NOMO-1 (cell line): ENCODE measurements around the gene FAM20C.
"Not testable (repeated sequence)": the region's sequence is repeated elsewhere in the genome, so short reads cannot be mapped to it uniquely, and the experiment has no call there.

Experiments
- DNase-seq, 2 experiments: peaks; one replicate each; lab custom pipeline; 2025; ENCODE audit not compliant: unreplicated experiment in 2 of 2; lab: John Stamatoyannopoulos, UW

The FAM20C gene

DNA sequence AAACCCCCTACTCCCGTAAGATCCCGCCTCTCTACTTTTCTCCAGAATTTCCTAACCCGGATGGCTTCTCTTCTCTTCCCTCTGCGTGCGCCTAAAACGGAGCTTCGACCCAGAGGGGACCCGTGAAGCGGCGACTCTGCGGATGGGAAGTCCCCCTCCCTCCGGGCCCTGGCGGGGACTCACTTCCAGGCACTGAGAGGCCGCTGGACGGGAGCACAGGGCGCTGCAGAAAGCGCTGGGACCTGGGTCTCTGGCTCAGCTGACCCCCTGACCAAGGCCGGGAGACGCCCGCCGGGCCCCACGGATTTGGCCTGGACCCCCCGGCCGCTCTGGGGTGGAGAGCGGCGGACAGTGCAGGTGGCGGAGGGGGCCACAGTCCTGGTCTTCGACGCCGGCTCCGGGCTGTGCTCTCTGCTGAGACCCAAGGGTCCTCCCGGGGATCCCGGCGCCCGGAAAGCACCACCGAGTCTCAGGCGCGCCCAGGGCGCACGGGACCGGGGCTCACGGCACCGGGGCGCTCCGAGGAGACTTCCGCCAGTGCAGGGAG lies 96.9 kb downstream of the FAM20C start:
- no peak for DNase-seq

DNA sequence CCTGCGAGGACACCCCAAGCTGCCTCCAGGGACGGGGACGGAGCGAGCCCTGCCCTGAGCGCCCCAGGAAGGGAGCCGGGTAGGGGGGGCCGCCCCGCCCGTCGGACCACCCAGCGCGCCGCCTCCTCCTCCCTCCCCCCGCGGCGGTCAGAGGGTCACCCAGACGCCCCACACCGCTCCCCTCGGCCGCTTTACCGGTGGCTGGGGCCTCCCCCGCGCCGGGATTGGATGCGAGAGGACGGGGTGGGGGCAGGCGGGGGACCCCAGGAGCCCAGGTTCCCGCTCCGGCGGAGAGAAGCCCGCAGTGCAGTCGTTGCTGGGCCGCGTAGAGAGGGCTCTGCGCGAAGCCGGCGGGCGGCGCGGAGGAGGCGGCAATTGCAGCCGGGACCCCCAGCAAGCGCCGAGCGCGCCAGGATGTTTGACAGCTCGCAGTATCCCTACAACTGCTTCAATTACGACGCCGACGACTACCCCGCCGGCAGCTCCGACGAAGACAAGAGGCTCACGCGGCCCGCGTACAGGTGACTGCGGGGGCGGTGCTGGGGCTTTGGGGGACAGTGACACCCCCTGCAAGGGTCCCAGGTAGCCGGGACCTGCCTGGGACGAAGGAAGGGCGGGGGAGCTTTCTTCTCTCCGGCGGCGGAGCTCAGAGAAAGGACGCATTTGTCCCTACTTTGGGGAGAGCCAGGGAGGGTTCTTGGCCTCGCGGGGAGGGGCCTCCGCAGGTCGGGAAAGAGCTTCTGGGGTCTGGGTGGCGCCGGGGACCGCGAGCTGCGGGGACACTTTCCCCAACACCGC lies 97.6 kb downstream of the FAM20C start, which contains the start of gene FOXL3:
Gene FOXL3, plus strand, starts transcription at position 415 of the 798 bp plus-strand sequence. Its CDS starts 0 bp downstream, at position 415.
- DNase-seq = no peak

DNA sequence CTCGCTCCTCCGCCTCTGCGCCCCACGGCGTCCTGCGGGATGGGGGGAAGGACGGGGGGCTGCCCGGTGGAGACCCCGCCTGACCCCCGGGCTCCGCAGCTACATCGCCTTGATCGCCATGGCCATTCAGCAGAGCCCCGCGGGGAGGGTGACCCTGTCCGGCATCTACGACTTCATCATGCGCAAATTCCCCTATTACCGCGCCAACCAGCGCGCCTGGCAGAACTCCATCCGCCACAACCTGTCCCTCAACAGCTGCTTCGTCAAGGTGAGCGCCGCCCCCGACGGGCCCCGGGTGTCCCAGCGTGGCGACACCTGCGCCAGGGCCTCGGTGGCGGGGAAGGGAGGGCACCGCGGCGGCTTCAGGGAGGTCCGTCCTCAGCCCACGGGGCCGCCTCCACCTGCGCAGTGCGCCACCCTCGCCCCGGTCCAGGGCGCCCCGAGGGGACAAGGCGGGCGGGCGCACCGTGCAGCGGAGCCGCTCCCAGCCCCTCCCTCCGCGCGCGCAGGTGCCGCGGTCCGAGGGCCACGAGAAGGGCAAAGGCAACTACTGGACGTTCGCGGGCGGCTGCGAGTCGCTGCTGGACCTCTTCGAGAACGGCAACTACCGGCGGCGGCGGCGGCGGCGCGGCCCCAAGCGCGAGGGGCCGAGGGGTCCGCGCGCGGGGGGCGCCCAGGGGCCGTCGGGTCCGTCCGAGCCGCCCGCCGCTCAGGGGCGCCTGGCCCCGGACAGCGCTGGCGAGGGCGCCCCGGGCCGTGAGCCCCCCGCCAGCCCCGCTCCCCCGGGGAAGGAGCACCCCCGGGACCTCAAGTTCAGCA lies 98.4 kb downstream of the FAM20C start:
- DNase-seq = no peak

DNA sequence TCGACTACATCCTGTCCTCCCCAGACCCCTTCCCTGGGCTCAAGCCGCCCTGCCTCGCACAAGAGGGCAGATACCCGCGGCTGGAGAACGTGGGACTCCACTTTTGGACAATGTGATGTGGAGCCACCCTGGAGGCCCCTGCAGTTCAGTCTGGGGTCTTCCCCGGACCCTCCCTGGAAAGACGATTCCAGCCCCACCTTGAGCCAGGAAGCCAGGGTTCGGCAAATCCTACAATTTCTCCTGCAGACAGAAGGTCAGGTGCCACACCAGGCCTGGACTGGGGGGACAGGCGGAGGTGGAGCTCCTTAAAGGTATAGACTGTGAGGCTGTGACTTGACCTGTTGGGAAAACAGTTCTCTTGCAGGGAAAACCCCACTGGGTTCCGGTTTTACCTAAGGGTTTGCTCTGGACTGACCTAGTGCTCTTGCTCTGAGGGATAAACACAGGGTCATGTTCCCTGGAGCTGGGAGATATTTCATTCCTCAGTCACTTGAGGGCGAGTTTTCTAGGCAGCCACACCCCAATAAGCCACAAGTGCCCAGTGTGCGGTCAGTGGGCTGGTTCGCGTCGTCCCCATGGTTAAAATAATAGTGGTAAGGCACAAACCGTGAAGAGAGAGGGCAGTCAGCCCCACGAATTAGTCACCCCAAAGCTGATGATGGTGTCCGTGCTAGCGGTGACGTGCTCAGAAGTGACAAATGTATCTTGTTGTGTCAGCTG lies 99.2 kb downstream of the FAM20C start:
- no peak for DNase-seq

DNA sequence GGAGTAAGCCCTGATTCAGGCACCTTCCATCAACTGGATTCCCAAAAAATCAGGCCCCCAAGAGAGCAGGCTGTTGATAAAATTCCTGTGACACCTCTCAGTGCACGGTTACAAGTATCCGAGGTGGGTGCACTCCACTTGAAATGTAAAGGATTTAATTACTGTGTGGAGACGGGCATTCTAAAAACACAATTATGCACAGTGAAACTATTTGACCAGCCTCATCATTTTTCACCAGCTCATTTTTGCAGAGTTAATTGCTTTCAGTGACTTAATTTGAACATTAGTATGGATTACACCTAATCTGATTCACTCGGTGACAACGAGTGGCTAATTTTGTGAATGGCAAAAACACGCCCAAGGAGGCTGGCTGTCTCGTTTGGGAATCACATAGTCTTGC lies 99.9 kb downstream of the FAM20C start:
- no peak for DNase-seq

DNA sequence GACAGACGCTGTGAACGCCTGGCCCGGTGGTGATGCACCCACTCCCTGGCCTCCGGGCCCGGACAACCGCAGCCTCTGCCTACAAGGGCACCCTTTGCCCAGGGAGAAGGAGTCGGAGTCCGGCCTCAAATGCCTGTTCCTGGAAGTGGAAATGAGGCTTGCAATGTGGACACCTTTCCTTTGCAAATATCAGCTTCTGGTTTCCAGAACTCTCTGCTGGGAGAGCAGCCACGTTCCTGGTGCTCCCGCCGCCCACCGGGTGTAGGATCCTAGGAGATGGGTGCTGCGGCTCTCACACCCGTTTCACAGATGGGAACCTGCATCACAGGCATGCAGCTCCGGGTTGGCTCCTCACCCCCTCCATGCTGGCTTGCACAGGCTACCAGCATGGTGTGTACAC lies 100.5 kb downstream of the FAM20C start:
- DNase-seq = no peak

DNA sequence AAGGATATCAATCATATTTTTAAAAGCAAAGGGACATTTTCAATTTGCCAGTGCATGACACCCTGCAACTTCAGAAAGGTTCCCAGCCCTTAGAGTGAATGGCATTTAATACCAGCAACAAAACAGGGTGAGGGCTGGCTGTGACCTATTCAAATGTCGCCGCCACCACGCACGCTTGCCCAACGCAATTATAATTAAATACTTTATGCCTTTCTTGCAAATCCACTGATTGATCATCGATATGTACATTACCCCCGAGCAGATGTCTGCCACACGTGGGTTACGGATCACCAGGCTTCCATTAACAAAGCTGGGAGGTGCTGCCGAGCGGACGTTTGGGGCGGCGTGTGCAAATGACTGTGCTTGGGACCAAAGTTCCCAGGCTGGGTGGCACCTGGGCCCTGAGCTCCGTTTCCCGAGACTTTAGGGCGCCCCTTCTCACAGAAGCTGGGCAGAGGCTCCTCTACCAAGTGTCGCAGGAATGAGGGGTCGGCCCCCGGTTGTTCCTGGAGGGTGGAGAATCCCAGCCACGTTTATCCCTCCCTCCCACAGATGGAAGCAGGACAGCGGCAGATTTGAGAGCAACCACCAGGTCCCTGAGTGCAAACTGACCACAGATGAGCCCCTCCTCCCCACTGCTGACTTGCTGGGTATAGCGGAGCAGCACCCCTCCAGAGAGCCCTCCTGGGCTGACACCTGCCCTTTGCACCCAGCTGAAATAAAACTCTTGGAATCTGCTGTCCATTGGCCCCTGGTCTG lies 101.5 kb downstream of the FAM20C start:
- DNase-seq = no peak

DNA sequence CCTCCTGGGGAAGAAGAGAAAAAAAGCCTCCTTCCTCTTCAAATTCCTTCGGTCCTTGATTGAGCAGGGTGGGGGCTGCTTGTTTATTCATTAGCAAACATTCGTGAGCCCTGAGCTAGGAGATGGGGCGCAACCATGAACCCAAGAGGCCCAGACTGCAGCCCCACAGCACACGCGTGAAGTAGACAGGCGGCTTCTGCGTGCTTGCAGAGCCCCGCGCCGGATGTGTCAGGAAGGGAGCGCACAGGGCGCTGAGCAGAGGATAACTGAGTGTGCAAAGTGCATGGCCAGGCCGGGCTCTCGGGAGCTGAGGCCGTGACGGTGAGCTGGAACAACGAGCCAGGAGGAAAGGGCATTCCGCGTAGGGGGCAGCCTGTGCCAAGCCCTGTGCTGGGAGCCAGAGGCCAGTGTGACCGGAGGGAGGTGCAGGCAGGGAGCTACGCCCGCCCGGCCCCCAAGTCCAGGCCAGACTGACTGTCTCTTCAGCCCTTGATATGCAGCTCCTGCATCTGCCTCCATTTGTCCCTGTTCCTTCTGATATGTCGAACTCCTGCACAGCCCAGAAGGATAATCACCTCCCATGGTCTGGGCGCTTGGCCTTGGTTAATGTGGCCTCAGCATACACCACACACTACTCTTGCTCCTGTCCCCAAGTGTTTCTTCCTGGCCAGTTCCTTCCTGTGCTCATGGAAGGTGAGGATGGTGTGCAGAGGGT lies 102.2 kb downstream of the FAM20C start:
- DNase-seq = no peak

DNA sequence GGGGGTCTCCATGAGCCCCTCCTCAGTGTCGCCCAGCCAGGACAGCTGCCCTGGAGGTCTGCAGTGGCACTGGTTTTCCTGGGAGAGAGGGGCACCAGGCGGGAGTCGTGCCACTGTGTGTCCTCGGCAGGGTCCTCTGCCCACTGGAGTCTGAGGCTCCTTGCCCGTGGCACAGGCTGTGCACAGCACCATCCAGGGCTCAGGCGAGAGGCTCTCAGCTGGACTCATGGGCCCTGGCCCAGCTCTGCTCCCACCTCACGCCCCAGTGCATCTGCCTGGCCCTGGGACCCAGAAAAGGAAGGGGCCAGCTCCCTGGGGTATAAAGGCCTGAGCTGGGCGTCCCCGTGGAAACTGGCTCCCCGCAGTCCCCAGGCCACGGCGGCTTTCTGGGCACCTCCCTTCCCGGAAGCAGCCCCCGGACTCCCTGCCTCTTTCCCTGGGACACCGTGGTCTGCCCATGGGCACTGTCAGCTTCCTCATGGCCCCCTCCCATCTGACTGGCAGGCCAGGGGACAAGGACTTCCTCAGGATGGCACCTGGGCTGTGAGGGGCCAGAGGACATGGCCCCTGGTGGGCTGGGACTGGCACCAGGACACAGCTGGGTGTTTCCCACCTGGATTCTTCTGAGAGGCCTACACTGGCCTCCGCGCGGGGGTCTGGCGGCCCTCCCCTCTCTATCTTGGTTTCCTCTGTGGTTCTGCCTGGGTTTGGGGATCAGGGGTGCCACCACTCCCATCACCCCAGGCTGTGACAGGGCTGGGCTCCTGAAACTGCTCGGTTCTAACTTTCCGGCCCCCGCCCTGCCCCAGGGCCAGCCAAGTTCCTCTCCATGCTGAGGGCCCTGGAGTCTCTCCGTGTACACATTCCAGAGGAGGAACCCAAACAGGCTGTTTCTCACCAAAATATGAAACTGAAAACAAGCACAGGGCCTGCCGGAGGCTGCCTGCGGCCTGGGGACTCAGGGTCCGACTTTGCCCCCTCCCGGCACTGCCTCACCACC lies 103.1 kb downstream of the FAM20C start:
- DNase-seq = no peak

DNA sequence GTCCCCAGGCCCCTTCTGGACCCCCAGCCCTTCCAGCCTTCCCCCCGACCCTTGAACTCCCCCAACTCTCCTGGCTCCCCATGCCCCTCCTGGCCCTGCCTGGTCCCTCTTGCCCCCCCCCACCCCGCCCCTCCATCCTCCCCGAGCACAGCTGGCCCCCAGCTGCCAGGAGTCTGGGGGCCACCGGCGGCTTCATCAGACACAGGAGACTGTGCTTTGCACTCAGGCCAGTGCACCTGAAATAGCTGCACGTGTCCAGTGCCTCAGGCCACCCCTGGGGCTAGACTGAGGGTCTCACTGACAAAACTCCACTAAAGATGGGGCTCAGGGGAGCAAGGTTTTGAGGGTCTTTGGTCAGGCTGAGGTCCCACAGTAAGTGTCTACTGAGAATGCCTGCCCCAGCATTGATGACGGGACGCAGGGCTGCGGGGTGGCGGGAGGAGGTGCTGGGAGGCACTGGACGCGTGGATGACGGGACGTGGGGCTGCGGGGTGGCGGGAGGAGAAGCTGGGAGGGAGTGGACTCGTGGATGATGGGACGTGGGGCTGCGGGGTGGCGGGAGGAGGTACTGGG lies 104.1 kb downstream of the FAM20C start:
- no peak for DNase-seq

DNA sequence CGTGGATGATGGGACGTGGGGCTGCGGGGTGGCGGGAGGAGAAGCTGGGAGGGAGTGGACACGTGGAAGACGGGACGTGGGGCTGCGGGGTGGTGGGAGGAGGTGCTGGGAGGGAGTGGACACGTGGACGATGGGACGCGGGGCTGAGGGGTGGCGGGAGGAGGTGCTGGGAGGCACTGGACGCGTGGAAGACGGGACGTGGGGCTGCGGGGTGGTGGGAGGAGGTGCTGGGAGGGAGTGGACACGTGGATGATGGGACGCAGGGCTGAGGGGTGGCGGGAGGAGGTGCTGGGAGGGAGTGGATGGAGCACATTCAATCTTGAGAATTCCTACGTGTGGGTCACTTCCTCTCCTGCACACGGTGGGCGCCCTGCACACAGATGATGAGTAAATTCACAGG lies 104.8 kb downstream of the FAM20C start:
- DNase-seq = not testable (repeated sequence)

DNA sequence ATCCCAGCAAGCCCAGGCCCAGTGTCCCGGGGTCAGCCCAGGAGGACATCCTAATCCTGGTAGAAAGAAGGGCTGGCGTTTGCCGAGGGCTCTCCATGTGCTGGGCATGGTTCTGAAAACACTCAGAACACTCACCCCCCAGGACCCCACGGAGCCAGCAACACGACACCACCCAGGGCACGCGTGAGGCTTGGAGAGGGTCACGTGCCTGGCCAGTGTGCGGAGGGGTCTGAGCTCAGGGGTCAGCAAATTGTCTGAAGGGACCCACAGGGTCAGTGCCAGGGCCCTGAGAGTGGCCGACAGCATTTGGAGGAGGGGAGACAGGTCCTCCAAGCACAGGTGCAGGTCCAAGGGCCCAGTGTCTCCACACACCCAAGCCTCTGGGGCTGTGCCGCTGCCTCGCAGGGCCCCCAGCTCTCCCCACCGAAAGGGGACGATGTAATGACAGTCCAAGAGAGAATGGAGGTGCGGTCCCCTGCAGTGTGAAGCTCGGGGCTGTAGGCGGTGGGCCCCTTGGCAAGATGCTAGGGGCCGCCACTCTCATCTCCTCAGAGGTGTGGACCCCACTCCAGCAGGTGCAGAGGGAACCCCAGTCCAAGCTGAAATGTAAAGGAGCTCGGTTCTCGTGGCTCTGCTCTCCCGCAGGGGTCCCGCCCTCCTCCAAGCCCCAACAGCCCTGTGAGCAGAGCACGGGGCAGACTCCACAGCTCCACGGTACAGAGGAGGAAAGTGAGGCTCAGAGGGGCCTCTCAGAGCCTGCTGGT lies 105.4 kb downstream of the FAM20C start:
- no peak for DNase-seq

DNA sequence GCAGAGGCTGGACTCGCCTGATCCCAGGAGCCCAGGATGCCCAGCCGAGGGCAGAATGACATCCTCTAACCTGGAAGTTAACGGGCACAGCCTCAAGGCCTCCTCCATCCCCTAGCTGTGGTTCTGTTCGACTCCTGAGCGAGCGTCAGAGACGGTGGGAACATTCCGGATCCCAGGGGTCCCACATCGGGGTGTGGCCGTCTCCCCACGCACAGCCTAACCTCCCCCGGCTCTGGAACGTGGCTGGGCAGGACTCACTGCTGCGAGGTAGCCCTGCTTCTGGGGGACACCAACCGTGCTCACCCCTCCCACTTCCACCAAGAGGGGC lies 106.0 kb downstream of the FAM20C start:
- DNase-seq = no peak

DNA sequence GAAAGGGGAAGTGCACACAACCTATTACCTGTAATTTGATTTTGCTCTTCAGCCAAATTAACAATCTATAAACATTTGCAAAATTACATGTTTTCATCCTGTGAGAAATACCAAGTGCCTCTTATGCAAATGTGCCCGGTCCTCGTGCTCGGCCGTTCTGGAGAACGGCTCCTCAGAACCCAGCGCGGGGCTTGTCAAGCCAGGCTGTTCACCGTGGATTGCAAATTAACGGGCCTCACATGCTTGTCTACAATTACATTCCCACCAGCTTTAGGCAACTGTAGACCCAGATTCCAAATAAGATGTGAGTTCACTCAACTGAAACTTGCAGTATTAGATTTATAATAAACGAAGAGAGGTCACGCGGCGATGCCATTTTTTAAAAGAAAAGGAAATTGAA lies 106.4 kb downstream of the FAM20C start:
- no peak for DNase-seq

DNA sequence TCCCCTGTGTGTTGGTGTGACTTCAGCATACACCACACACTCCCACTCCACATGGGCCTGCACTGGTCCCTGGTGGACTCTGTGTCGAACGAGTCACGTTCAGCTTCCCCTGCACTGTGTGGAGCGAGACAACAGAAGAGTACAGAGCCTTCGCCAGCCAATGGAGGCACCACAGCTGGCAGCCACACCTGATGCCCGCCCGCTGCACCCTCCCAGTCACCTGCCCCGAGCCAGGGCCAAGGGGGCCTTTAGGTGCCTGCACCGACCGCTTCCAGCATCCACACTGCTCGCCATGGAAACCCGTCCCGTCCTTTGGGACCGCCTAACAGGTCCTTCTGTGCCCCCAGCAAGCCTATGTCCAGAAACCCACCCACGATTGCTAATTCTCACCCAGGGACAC lies 106.8 kb downstream of the FAM20C start:
- no peak for DNase-seq

DNA sequence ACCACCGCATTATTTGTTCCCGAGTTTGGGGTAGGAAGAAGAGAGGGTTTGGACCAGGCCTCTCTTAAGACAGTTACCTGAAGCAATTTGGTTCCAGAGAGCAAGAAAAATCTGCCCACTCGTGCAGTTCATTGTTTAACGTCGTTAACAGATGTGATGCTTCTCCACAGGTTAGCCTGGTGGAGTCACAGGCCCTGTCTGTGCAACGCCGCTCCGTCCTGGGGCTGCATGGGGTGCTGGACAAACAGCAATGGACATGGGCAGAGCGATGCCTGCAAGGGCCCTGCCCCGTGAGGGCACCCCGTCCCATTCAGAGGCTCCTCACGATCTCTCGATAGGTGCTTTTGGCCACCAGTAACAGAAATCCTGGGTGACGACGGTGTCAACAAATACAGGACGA lies 107.3 kb downstream of the FAM20C start:
- no peak for DNase-seq

DNA sequence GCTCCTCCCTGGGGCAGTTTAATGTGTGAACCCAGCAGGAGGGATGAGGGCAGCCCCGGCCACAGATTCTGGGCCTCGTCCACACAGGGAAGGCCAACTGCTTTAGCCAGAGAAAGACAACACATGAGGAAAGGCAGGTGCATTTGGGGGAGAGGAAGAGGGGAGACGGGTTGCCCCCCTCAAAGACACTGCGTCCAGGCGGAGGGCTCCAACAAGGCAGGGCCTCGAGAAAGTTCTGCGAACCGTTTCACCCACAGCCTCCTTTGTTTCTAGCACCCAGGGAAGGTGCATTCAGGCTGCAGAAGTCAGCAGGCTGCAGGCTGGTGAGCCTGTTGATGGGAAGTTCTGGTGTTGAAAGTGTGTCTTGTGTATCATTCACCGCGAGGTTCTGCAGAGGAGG lies 107.7 kb downstream of the FAM20C start:
- DNase-seq = no peak
